ENCODE data around the gene MYOZ2. TPM values are rescaled to one million over a fixed set of nuclear protein-coding genes. Genes with fewer than 3 reads are reported as not detected.

The MYOZ2 gene
- not detected in 2 replicates for total RNA-seq

GRCh38 chr4:119135721-119136121 lies at the start of gene MYOZ2:
TSS of gene MYOZ2 (plus strand) at chr4:119135832. CDS start at chr4:119136526, 694 bp downstream.

GRCh38 chr4:119212234-119212963 lies 76.8 kb downstream of the MYOZ2 start, which contains the start of gene USP53:
TSS of gene USP53 (plus strand) at chr4:119212713. CDS start at chr4:119239760, 27,047 bp downstream.

Other genes with a start within 250 kb of the MYOZ2 start
- 29.0 and 68.6 TPM in 2 replicates for gene SYNPO2, start 247.0 kb upstream of the MYOZ2 start, total RNA-seq
- 26.8 and 29.4 TPM in 2 replicates for gene USP53, start 76.9 kb downstream of the MYOZ2 start, total RNA-seq
- not detected in 2 replicates for gene FABP2, start 186.3 kb downstream of the MYOZ2 start, total RNA-seq

Measured in hair follicle dermal papilla cell (primary cell).